Adipose tissue (tissue), 3 donors: ENCODE measurements around the gene NHS. TPM values are rescaled to one million over a fixed set of nuclear protein-coding genes. Genes with fewer than 3 reads are reported as not detected.

Source experiments
- H3K27ac ChIP-seq: one replicate; pipeline ENCODE4 v1.5.1; 2013; ENCODE audit warnings: low read depth, low read length
- whole genome bisulfite sequencing, 3 donors: extraction: QIAGEN DNeasy Blood & Tissue Kit; methylation state at CpG; one replicate each; pipeline ENCODE4 v1.1.7; 2013; 5-methylcytosine and 5-hydroxymethylcytosine counted together
- polyA plus RNA-seq, 3 donors: library from polyadenylated mRNA; stranded (reverse); fragments of 200-250 nt; gene quantifications; one replicate each; pipeline ENCODE4 v1.2.3, GENCODE V29; 2013
- donor health status: healthy with polysubstance abuse.
- donor health status: Bipolar disorder and iron deficiency.
- donor health status: healthy.

NHS gene
- polyA plus RNA-seq, 3 donors = 0.24 to 2.0 (median 1.8) TPM

DNA sequence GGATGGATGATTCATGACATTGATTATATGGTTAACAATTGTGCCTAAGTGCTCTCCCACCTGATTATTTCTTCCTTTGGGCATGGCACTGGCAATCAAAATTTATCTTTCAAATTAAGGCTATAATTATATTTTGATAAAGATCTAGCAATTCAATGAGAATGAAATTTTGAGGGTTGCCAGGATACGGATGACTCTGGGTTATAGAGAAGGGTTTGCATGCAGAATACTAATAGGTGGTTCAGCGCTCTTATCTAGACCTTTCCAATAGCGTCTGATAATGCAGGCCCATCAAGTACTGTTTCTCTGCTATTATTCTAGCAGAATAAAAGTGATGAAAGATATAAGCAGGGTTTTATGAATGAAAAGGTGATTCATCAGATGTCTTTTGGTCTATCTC is 287.4 kb downstream of the NHS start:
- H3K27ac ChIP-seq = no peak overlapping the region
- WGBS, 3 donors = 84 to 96% (median 95%) methylated on average over 3 of the region's 3 CpGs

- H3K27ac ChIP-seq = no peak overlapping the region
- WGBS, 3 donors = 68 to 92% (median 83%) methylated on average over 4 of the region's 4 CpGs
Observed at GRCh38 chrX:17668929-17669328, 293.9 kb downstream of the NHS start.

GRCh38 chrX:17669458-17669857 is 294.5 kb downstream of the NHS start:
- no peak overlapping the region for H3K27ac ChIP-seq
- WGBS, 3 donors = 17 to 51% (median 28%) methylated on average over 2 of the region's 2 CpGs

DNA sequence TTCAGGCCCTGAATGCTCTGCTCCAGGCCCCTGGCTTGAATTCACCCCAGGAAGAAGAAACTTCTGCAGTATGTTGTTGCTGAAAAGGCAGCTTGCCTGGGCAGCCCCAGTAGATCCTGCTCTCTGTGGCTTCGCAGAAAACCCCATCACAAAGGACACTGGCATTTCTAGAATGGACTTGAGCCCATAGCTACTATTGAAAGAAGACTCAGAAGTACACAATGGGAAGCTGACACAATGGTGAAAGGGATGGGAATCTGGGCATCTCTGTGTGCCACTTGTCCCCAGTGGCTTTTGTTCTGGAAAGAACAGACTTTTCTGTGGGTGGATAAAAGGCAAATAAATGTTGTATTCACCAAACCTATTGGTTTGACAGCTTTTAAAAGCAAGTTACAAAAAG is 294.9 kb downstream of the NHS start:
- no peak overlapping the region for H3K27ac ChIP-seq
- WGBS, 3 donors = 68 to 100% (median 97%) methylated on average over 1 of the region's 1 CpG

GRCh38 chrX:17670874-17671273 is 295.9 kb downstream of the NHS start:
- WGBS, 3 donors = 66 to 96% (median 66%) methylated on average over 3 of the region's 3 CpGs
- H3K27ac ChIP-seq = no peak overlapping the region

DNA sequence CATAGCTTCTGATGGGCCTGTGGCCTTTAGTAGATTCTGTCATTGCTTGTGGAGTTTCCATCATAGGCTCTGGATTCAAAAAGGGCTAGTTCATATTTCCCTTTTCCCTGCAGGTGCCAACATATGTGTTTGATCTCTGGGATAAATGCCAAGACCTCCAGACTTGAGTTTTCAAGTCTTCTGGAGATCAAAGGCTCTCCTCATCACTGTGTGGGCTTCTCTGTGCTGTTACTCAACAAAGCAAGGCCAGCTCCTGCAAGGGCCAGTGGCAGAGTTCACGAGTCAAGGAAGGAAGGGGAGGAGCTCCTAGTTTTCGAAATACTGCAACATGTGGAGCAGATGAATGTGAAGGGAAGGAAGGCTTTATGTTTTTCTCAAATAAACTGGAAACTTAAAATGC is 299.6 kb downstream of the NHS start:
- 15 to 26% (median 25%) methylated on average over 2 of the region's 2 CpGs for WGBS, 3 donors
- no peak overlapping the region for H3K27ac ChIP-seq

DNA sequence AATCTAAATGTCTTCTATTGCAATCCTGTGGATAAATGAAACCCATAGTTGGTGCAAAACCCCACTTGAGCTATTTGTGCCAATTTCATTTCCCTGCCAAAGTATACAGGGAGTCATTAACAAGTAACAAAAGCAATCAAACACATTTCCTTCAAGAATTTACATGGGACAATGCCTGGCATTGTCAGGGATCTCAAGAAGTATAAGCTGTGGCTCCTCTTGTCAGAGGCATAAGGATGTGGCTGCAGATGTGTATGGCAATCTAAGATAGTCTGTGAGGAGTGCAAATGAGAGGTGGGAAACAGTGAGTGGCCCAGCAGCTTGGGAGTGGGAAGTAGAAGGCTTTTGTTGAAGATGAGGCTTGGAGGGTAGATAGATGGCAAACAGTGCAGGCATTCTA is 304.3 kb downstream of the NHS start:
- no peak overlapping the region for H3K27ac ChIP-seq

- 60 to 94% (median 82%) methylated on average over 2 of the region's 2 CpGs for WGBS, 3 donors
- no peak overlapping the region for H3K27ac ChIP-seq
Observed at GRCh38 chrX:17679820-17680219, 304.8 kb downstream of the NHS start.

- no peak overlapping the region for H3K27ac ChIP-seq
- whole genome bisulfite sequencing, 3 donors = 82 to 93% (median 87%) methylated on average over 1 of the region's 1 CpG
Observed at GRCh38 chrX:17680732-17681413, 305.9 kb downstream of the NHS start.

DNA sequence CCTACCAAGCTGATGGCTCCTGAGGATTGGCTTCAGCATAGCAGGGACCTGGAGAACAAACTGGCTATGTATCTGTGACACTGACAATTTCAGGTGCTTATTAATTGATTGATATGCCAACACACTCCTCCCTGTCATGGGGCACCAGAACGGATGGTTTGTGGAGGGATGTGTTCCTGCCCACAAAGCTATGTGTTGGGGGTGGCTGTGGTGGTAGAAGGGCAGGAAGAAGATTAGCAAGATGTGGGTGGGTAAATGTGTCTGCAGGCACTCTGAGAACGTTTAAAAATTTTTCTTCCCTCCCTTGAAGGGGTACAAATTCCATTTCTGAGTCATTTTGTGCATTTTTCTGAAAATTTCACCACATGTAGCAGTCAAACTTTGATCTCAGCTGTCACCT is 307.3 kb downstream of the NHS start:
- 37 to 72% (median 42%) methylated on average over 2 of the region's 2 CpGs for WGBS, 3 donors

GRCh38 chrX:17685026-17685425 is 310.0 kb downstream of the NHS start:
- H3K27ac ChIP-seq = no peak overlapping the region
- 68 to 87% (median 85%) methylated on average over 4 of the region's 4 CpGs for WGBS, 3 donors

More for the DNA sequence above, 307.3 kb downstream of the NHS start:
- no peak overlapping the region for H3K27ac ChIP-seq

GRCh38 chrX:17687648-17688047 is 312.6 kb downstream of the NHS start:
- WGBS, 3 donors = 94 to 99% (median 98%) methylated on average over 14 of the region's 14 CpGs
- H3K27ac ChIP-seq = no peak overlapping the region

DNA sequence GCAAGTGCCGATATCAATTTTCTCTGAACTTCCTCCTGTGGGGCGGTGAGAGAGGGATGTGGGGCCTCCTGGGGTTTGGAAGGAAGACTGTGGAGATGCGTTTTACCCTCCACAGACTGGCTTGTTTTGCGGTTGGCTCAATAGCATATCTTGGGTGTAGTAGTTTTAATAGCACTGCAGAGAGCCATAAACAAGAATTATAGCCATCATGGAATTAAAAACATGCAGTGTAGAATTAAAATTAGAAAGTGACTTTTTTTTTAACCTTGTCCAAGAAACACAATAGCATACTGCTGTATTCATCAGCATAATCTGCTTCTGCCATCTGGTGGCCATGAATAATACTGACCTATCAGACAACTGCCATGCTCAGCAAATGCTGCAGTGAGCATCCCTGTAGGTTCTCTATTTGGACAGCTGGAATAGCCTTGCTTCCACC is 315.0 kb downstream of the NHS start:
- WGBS, 3 donors = 23 to 48% (median 28%) methylated on average over 4 of the region's 4 CpGs

GRCh38 chrX:17692709-17693346 is 317.8 kb downstream of the NHS start:
- no peak overlapping the region for H3K27ac ChIP-seq
- WGBS, 3 donors = 67 to 88% (median 86%) methylated on average over 5 of the region's 5 CpGs

More for the DNA sequence above, 315.0 kb downstream of the NHS start:
- H3K27ac ChIP-seq = no peak overlapping the region

DNA sequence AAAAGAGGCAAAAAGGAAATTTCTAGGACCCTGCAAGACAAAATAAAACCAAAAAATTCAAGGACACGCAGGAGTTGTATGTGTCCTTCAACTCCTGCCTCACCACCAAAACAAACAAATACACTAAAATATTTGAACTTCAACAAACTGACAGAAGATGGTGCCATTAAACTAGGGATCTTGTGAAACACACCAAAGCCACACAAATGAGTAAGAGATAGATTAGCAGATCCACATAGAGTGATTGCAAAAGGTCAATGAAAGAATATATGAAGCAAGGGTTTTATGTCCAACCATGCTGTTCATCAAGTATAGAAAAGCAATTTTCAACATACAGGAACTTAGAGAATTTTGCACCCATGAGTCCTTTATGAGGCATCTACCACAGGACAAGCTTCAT is 322.2 kb downstream of the NHS start:
- no peak overlapping the region for H3K27ac ChIP-seq
- 50 to 78% (median 69%) methylated on average over 1 of the region's 1 CpG for WGBS, 3 donors

DNA sequence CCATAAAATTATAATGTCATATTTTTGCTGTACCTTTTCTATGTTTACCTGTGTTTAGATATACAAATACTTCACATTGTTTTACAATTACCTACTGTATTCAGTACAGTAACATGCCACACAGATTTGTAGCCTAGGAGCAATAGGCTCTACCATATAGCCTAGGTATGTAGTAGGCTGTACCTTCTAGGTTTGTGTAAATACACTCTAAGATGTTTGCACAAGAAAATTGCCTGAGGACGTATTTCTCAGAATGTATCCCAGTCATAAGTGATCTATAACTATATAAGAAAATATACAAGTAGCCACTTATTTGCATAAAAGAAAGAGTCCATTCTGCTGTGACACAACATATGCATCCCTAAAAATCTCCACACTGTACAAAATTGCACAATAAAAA is 326.0 kb downstream of the NHS start:
- H3K27ac ChIP-seq = no peak overlapping the region
- 56 to 95% (median 61%) methylated on average over 1 of the region's 1 CpG for WGBS, 3 donors

DNA sequence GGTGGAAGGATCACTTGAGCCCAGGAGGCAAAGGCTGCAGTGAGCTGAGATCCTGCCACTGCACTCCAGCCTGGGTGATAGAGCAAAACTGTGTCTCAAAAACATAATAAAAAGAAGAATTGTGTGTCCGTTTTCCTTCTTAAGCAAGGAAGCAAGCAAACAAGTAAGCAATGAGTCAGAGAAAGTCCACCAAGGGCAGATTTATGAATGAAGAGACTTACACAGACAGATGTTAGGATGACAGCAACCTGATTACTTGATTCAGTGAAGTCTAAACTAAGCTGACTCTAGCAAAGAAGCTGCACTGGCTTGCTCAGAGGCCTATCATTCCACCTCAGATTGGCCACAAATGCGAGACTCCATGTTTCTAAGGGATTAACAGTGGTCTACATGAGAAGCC is 328.2 kb downstream of the NHS start:
- WGBS, 3 donors = 76 to 93% (median 91%) methylated on average over 2 of the region's 2 CpGs
- no peak overlapping the region for H3K27ac ChIP-seq

DNA sequence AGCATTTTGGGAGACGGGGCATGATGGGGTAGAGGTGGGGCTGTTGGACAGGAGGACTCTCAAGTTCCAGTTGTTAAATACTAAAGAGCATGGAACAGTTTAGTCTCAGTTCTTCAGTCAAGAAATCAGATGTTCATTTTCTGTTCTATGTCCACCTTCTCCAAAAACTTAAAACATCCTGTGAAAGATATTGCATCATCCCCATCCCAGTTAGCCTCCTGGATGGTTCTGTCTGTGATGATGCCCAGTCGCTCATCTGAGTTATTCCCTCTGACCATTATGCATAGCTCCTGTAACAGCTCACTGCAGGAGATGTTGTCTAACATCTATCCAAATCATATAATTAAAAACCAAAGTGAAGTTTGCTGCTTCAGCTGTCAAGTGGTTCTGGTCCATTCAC is 330.2 kb downstream of the NHS start:
- H3K27ac ChIP-seq = no peak overlapping the region
- whole genome bisulfite sequencing, 3 donors = 76 to 98% (median 93%) methylated on average over 2 of the region's 2 CpGs

- H3K27ac ChIP-seq = no peak overlapping the region
- 91 to 93% (median 92%) methylated on average over 4 of the region's 4 CpGs for WGBS, 3 donors
Observed at GRCh38 chrX:17706676-17707075, 331.7 kb downstream of the NHS start.

DNA sequence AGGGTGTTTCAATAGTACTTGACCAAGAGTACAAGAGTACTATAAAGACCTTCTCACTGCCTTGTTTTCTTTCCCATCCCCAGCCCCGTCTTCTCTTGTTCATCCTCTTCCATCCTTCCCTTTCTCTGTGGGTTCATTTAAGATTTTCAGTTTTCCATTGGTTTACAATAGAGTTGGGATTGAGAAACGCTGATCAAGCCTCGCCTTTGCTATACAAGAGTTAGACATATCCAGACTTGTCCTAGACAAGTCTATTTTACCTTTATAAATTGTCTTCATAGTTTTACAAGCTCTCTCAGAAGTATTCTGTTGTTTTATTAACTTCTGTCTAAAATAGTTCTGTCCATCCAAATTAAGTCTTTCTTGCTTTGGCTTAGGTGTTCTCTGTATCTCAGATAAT is 332.7 kb downstream of the NHS start:
- no peak overlapping the region for H3K27ac ChIP-seq
- 78 to 97% (median 95%) methylated on average over 3 of the region's 3 CpGs for WGBS, 3 donors
